Stimulated activated CD4-positive, alpha-beta T cell treated with anti-CD3 and anti-CD28 coated beads, Interleukin-4, amount 100 ng/mL, for 48 hours (primary cell): ENCODE measurements around the gene RNF213.
"Not testable (repeated sequence)": the region's sequence is repeated elsewhere in the genome, so short reads cannot be mapped to it uniquely, and the experiment has no call there.

Experiments used
- DNase-seq, 2 donors: peaks; one replicate each; pipeline ENCODE4 v3.0.0-alpha.2; 2020; ENCODE audit warnings: low read depth in 2 of 2

The RNF213 gene

GRCh38 chr17:80248894-80249710 is 11.6 kb upstream of the RNF213 start:
- DNase-seq: no peak

DNA sequence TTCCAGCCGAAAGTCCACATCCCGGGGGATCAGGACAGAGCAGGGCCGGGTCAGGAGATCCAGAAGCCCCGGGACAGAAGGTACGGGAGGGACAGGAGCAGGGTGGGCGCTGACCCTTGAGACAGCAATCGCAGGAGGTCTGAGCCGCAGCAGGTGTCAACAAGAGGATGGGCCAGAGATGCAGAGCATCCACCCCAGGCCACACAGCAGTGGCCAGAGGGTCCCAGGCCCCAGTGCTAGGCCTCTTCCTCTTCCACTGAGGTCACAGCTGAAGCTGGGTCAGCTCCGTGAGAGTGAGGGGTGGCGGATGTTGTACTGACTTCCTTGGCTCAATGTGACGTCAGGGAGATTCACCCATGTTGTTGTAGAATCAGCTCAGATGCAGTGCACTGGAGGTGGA is 8.7 kb upstream of the RNF213 start:
- DNase-seq: no peak

DNA sequence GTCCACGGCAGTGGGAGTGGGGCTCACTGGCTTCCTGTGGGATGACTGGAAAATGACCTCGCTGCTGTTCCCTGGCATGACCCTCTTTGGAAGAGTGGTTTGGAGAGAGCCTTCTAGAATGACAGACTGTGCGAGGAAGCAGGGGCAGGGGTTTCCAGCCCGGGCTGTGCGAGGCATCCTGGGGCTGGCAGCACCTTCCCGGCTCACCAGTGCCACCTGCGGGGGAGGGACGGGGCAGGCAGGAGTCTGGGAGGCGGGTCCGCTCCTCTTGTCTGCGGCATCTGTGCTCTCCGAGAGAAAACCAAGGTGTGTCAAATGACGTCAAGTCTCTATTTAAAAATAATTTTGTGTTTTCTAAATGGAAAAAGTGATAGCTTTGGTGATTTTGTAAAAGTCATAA is 7.8 kb upstream of the RNF213 start:
- peak; percentile 82 to 87 for DNase-seq

- DNase-seq: no peak
These were observed 6.8 kb upstream of the RNF213 start for GRCh38 chr17:80253631-80254395.

DNA sequence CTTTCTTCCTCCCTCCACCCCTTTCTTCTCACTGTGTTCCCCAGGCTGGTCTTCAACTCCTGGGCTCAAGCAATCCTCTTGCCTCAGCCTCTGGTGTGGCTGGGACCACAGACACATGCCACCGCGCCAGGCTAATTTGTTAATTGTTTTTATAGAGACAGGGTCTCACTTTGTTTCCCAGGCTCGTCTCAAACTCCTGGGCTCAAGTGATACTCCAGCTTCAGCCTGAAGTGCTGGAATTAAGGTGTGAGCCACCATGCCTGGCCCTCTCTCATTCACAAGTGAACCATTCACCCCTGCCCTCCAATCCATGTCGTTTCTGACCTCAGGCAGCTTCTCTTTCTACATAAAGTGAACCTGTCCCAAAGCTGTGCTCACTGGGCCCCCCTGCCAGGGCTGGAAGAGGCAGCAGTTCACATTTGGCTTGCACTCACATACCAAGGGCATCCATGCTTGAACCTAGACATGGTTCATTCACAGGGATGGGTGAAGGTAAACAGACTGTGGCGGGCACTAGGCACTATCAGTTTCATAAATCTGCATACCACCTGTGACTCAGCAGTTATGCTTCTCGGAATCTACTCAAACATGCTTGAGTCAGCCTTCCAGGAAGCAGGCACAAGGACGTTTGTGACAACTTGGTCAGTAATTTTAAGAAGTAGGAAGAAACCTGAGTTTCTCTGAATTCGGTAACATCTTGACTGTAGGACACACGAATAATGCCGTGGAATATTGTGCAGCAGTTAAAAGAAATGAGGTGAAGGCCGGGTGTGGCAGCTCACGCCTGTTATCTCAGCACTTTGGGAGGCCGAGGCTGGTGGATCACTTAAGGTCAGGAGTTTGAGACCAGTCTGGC is 6.0 kb upstream of the RNF213 start:
- DNase-seq: peak; percentile 34 to 67

DNA sequence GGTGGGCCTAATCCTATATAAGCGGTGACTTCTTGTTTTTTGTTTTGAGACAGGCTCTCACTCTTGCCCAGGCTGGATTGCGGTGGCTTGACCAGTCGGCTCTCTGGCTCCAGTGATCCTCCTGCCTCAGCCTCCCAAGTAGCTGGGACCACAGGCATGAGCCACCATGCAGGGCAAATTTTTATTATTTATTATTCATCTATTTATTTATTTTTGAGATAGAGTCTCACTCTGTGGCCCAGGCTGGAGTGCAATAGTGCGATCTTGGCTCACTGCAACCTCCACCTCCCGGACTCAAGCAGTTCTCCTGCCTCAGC is 4.7 kb upstream of the RNF213 start:
- no peak for DNase-seq

DNA sequence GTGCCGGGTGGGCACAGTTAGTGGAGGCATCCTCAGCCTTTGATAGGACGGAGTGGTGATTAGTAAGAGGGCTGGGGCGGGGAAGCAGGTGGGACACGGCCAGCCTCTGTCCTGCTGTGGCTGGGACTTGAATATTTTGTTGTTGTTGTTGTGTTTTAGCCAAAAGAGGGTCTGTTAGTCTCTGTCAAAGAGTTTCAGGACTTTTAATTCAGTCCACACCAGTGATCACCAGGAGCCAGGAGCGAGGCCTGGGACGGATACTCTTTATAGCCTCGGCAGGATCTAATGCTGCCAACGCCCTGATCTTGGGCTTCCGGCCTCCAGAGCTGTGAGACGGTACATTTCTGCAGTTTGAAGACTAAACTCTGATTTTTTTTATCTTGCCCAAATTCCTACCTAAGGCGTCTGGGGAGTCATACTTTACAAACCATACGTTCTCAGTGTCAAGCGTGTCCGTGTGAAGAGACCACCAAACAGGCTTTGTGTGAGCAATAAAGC is 2.9 kb upstream of the RNF213 start:
- DNase-seq: no peak

GRCh38 chr17:80258296-80258695 is 2.4 kb upstream of the RNF213 start:
- not testable (repeated sequence) for DNase-seq

DNA sequence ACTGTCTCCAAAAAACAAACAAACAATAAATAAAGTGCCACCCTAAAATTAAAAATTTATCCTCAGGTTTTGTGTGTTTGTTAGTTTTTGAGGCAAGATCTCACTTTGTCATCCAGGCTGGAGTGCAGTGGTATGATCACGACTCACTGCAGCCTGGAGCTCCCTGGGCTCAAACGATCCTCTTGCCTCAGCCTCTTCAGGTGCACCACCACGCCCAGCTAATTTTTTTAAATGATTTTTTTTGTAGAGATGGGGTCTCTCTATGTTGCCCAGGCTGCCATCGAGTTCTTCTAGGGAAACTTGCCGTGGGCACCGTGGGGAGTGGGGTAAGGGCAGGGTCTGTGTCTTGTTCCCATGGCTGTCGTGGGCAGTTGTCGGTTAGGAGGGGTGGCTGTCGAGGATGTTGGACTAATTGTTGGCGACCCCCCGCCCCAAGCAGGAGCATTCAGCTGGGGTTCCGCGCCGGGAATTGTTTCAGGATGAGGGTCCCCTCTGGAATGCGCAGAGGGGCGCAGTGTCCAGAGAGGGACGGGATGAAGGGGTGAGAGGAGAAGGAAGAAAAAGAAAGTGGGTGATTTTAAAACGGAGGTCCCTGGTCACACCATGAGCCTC is 1.1 kb upstream of the RNF213 start:
- DNase-seq: no peak

DNA sequence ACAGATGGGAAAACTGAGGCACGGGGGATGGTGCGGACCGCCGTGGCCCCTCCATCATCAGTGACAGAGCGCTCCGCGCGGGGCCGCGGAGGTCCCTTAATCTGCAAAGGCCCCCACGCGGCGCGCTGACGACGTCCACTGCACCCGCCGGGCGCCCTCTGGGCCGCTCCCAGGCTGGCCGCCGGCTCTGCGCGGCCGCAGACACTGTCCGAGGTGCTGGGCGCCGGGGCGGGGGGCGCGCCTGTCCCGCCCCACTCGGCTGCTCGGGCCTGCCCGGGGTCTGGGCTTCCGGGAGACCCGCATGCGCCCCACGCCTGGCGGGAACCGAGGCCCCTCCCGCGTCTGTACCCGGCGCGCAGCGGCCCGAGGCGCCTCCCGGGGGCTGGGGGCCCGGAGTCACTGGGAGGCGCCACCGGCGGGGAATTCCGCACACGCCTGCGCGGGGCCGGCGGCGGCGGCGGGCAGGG is 550 bp upstream of the RNF213 start:
- DNase-seq: peak; percentile 60 to 76

GRCh38 chr17:80261159-80261894 is 675 bp downstream of the RNF213 start:
- DNase-seq: peak; percentile 38 to 47

DNA sequence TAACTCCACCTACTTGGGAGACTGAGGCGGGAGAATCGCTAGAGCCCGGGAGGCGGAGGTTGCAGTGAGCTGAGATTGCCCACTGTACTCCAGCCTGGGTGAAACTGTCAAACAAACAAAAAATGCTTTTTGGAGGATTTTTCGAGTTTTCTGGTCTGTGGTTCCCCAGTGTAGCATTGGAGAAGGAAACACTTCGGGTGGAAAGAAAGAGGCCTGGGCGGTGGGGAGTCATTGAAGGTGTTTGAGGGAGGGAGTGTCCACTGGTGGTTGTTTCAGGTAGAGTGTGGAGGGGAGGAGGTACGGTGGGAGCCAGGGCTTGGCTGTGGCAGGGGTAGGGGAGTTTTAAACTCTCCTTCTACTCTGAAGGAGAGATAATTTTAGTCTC is 1.2 kb downstream of the RNF213 start:
- DNase-seq: no peak

DNA sequence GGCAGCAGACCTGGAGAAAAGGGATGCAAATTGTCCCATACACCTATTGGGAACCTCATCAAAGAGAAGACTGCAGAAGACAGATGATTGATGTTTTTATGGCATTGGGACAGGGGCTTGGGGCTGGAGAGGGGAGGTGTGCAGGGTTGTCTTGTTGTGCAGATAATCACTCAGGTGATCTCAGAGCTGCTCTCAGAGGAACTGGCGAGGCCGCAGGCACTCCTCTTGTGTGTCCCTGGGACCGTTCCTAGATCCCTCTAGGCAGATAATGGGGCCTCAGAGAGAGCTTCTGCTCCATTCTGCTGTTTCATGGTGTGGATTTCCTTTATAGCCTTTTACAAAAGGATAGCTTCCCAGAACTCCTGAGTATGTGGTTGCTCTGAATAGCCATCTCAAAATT is 1.6 kb downstream of the RNF213 start:
- no peak for DNase-seq

DNA sequence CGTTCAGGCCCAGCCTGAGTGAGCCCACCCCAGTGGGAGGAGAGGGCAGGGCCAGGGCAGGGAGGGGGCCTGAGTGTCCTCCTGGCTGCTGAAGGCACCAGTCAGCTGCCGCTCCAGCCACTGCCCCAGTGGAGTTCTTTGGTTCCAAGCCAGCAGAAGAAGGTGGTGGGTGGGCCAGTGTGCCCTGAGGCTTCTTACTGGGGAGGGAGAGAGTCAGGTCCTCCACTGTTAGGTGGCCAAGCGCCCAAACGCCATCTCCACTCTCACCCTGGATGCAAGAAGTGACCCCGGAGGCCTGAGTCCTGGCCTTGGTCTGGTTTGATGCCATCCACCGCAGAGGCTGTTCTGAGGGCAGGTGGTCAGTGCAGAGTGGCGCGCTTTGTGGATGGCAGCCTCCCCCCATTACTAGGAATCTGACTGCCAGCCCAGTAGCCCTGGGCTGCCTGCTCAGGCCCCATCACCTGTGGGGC is 2.2 kb downstream of the RNF213 start:
- no peak for DNase-seq

- DNase-seq: peak; percentile 82 to 88
These were observed 2.9 kb downstream of the RNF213 start for GRCh38 chr17:80263253-80264204.

- DNase-seq: peak; percentile 44 to 46
These were observed 3.8 kb downstream of the RNF213 start for GRCh38 chr17:80264205-80265075.

GRCh38 chr17:80265205-80266068 is 4.8 kb downstream of the RNF213 start:
- peak; percentile 19 to 69 for DNase-seq

- no peak for DNase-seq
These were observed 6.7 kb downstream of the RNF213 start for GRCh38 chr17:80267391-80267790.
